Tibial nerve (tissue), 4 donors: ENCODE data around the gene SETD7. TPM values are rescaled to one million over a fixed set of nuclear protein-coding genes. Genes with fewer than 3 reads are reported as not detected.
"Not testable (repeated sequence)": the region's sequence is repeated elsewhere in the genome, so short reads cannot be mapped to it uniquely, and the experiment has no call there.

ENCODE experiments used
- DNase-seq, 2 donors: peaks; one replicate each; pipeline ENCODE4 v3.0.0-alpha.2; 2019; ENCODE audit warnings: low spot score in 2 of 2
- H3K27ac ChIP-seq, 4 donors: fragments of 200-600 bp; sonication (generic) in 3 of 4; one replicate each; pipeline ENCODE4 v1.5.1; 2017 to 2019; ENCODE audit warnings: mild to moderate bottlenecking in 1 of 4
- H3K27me3 ChIP-seq, 2 donors: fragments of 200-600 bp; sonication (generic) in 1 of 2; one replicate each; pipeline versions ENCODE4 v1.5.1 to v1.6.0; 2017 to 2019
- H3K36me3 ChIP-seq, 3 donors: fragments of 200-600 bp; sonication (generic); one replicate each; pipeline ENCODE4 v1.5.1; 2018 to 2019
- H3K4me1 ChIP-seq, 4 donors: fragments of 200-600 bp; sonication (generic) in 3 of 4; one replicate each; pipeline ENCODE4 v1.5.1; 2017 to 2019
- H3K4me3 ChIP-seq, 4 donors: fragments of 200-600 bp; sonication (generic) in 3 of 4; one replicate each; pipeline ENCODE4 v1.5.1; 2017 to 2019; ENCODE audit warnings: mild to moderate bottlenecking in 1 of 4, moderate library complexity in 1 of 4
- H3K9me3 ChIP-seq, 4 donors: fragments of 200-600 bp; sonication (generic) in 3 of 4; one replicate each; pipeline ENCODE4 v1.5.1; 2017 to 2019
- CTCF ChIP-seq, 5 experiments: fragments of 200-600 bp in 3 of 5; fragments of 450-650 bp in 2 of 5; sonication (generic) in 3 of 5; IDR thresholded peaks; one replicate each; pipeline ENCODE4 v1.5.1; 2016 to 2019; ENCODE audit warnings: antibody characterized with exemption in 5 of 5, mild to moderate bottlenecking in 3 of 5, moderate library complexity in 2 of 5
- EP300 ChIP-seq, 2 donors: sonication (generic); formaldehyde crosslinking; IDR thresholded peaks; one replicate each; pipeline ENCODE4 v1.6.1; 2017; ENCODE audit warnings: antibody characterized with exemption in 2 of 2, mild to moderate bottlenecking in 1 of 2
- POLR2A ChIP-seq, 2 donors: fragments of 450-650 bp; IDR thresholded peaks; one replicate each; pipeline ENCODE4 v1.6.1; 2017; ENCODE audit warnings: antibody characterized with exemption in 2 of 2, mild to moderate bottlenecking in 2 of 2, moderate library complexity in 2 of 2
- WGBS, 2 donors: methylation state at CpG; one replicate each; pipeline ENCODE4 v1.1.5; 2018; 5-methylcytosine and 5-hydroxymethylcytosine counted together
- total RNA-seq, 4 donors: library from RNA; depleted of rRNA; stranded (reverse); fragments of >200 nt; gene quantifications; one replicate each; pipeline ENCODE4 v1.1.0, GENCODE V29; 2016

The SETD7 gene
- total RNA-seq, 4 donors from 2014 or later: 49.2 to 81.4 (median 65.7) TPM

GRCh38 chr4:139450586-139450985 is 105.4 kb downstream of the SETD7 start:
- DNase-seq: no peak
- Histone ChIP-seq H3K36me3 (peaks cover 0 to 12% (median 0%) of the 10 kb centered on the region in 3 donors), H3K27ac (no peak overlapping the region), H3K4me3 (no peak overlapping the region), H3K9me3 (no peaks in the 10 kb centered on the region), H3K4me1 (peaks cover 0 to 27% (median 4%) of the 10 kb centered on the region in 4 donors), H3K27me3 (no peaks in the 10 kb centered on the region)
- TF ChIP-seq CTCF (IDR thresholded peaks at IDR 0.05): no peak
- no peak for TF ChIP-seq POLR2A (IDR thresholded peaks at IDR 0.05)
- no peak for TF ChIP-seq EP300 (IDR thresholded peaks at IDR 0.05)
- 85 to 100% methylated on average over 2 of the region's 2 CpGs for WGBS, 2 donors

GRCh38 chr4:139447078-139447477 is 108.9 kb downstream of the SETD7 start:
- not testable (repeated sequence) for H3K4me3 ChIP-seq, H3K27ac ChIP-seq, DNase-seq, H3K9me3 ChIP-seq, H3K27me3 ChIP-seq, H3K4me1 ChIP-seq
- WGBS, 2 donors: 97 to 100% methylated on average over 4 of the region's 4 CpGs
- H3K36me3 ChIP-seq: peaks cover 0 to 14% (median 0%) of the 10 kb centered on the region in 3 donors

Other genes with a start within 250 kb of the SETD7 start
- gene RAB33B, start 102.1 kb downstream of the SETD7 start, total RNA-seq: 10 to 100 TPM; 13.2 to 18.6 (median 15.0) TPM
- 10 to 100 TPM; 12.2 to 27.3 (median 26.8) TPM for gene MGST2, start 109.6 kb upstream of the SETD7 start, total RNA-seq